ENCODE measurements around the gene TSPEAR. TPM values are rescaled to one million over a fixed set of nuclear protein-coding genes. Genes with fewer than 3 reads are reported as not detected.

The TSPEAR gene
- total RNA-seq, 6 experiments from 2014 or later, result not detected

DNA sequence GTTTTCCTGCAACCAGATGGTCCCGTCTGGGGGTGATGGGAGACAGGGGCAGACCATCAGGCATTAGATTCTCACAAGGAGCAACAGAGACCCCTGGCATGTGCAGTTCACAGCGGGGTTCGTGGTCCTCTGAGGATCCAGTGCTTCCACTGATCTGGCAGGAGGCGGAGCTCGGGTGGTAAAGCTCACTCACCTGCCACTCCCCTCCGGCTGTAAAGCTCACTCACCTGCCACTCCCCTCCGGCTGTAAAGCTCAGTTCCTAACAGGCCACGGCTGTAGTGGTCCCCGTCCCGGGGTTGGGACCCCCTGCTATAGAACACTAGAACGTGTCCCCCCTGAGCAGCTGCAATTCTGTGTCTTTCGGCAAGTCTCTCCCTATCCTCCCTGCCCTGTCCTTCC is 9.8 kb downstream of the TSPEAR start:
- intact Hi-C loops (cut with DNase I), result no loop called here
- no peaks in the 10 kb centered on the region for H3K4me1 ChIP-seq
- H3K4me3 ChIP-seq, result no peak overlapping the region
- ATAC-seq, result no peak
- H3K36me3 ChIP-seq, result no peaks in the 10 kb centered on the region
- DNase-seq, result no peak
- H3K9me3 ChIP-seq, result no peaks in the 10 kb centered on the region
- TF ChIP-seq, protein P1, sequence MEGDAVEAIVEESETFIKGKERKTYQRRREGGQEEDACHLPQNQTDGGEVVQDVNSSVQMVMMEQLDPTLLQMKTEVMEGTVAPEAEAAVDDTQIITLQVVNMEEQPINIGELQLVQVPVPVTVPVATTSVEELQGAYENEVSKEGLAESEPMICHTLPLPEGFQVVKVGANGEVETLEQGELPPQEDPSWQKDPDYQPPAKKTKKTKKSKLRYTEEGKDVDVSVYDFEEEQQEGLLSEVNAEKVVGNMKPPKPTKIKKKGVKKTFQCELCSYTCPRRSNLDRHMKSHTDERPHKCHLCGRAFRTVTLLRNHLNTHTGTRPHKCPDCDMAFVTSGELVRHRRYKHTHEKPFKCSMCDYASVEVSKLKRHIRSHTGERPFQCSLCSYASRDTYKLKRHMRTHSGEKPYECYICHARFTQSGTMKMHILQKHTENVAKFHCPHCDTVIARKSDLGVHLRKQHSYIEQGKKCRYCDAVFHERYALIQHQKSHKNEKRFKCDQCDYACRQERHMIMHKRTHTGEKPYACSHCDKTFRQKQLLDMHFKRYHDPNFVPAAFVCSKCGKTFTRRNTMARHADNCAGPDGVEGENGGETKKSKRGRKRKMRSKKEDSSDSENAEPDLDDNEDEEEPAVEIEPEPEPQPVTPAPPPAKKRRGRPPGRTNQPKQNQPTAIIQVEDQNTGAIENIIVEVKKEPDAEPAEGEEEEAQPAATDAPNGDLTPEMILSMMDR (IDR thresholded peaks at IDR 0.05), result no peak
- TF ChIP-seq POLR2A (IDR thresholded peaks at IDR 0.05), result no peak
- WGBS (ENCODE audit: insufficient coverage, low coverage, low lambda C conversion rate, missing lambda C conversion rate), result 29% methylated on average over 4 of the region's 12 CpGs
- peaks cover 0 to 12% of the 10 kb centered on the region in 2 donors for H3K27me3 ChIP-seq
- H3K27ac ChIP-seq, result no peak overlapping the region

DNA sequence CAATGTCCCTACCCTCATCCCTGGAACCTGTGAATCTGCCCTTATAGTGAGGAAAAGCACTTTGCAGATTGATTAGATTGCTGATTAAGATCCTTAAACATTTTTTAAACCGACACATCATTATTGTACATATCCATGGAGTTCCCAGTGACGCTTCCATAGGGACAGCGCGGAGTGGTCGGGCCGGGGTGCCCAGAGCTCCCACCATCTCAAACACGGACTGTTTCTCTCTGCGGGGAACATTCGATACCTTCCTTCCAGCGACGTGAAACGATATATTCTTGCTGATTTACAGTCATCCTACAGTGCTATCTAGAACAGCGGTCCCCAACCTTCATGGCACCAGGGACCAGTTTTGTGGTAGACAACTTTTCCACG is 10.4 kb downstream of the TSPEAR start:
- TF ChIP-seq POLR2A (IDR thresholded peaks at IDR 0.05), result no peak

DNA sequence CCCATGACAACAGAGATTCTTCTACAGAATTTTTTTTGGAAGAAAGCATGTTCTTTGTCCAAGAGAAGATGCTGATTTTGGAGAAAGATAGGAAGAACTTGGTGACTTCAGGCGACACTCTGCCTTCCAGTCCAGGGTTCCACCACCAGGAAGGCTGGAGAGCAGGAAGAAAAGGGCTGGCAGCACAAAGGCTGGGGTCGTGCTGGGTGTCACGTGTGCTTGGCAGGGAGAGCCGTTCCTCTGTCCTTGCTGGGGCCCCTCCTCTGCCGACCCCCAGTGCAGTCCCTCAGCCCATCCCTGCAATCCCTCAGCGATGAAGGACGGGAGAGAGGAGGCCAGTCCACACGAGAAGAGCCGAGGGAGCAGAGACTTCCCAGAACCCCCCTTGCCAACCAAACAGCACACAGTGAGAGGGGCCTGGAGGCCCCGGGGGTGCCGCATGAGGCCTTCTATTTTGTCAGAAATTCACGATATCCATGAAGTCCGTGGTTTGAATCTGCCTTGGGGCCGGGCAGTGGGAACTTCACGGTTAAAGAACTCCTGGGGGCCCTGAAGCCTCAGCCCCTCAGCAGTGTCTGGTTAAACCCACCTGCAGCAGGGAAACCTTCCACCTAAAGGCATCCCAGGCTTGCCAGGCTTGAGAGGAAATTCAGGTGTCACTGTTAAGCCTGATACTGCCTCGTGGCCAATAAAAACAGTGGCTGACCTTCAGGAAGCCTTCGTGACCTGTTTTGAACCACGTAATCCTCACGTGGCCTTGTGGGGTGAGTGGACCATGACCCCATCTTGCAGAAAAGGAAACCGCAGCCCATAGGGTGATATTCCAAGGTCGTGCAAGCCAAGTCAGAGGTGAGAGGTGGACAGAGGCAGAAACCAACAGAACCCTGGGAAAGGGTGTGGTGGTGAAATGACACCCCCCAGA is 11.0 kb downstream of the TSPEAR start:
- H3K27me3 ChIP-seq, result peaks cover 0 to 12% of the 10 kb centered on the region in 2 donors
- intact Hi-C loops (cut with DNase I), result no loop called here
- H3K36me3 ChIP-seq, result no peaks in the 10 kb centered on the region
- H3K4me3 ChIP-seq, result no peak overlapping the region
- DNase-seq (peak in 1 of 3 donors; percentile 24), ATAC-seq (peak in 1 of 4 donors; percentile 14)
- no peaks in the 10 kb centered on the region for H3K9me3 ChIP-seq
- WGBS (ENCODE audit: insufficient coverage, low coverage, low lambda C conversion rate, missing lambda C conversion rate), result 12% methylated on average over 10 of the region's 21 CpGs
- TF ChIP-seq, protein P1 (IDR thresholded peaks at IDR 0.05), result no peak
- no peak for TF ChIP-seq POLR2A (IDR thresholded peaks at IDR 0.05)
- H3K27ac ChIP-seq, result no peak overlapping the region
- H3K4me1 ChIP-seq, result no peaks in the 10 kb centered on the region

More for the DNA sequence above, 10.4 kb downstream of the TSPEAR start:
- Histone ChIP-seq H3K4me3 (no peak overlapping the region), H3K27ac (no peak overlapping the region), H3K36me3 (no peaks in the 10 kb centered on the region), H3K9me3 (no peaks in the 10 kb centered on the region), H3K4me1 (no peaks in the 10 kb centered on the region), H3K27me3 (peaks cover 0 to 12% of the 10 kb centered on the region in 2 donors)
- DNase-seq (no peak), ATAC-seq (no peak)
- intact Hi-C loops (cut with DNase I), result no loop called here
- 76% methylated on average over 8 of the region's 14 CpGs for WGBS (ENCODE audit: insufficient coverage, low coverage, low lambda C conversion rate, missing lambda C conversion rate)

DNA sequence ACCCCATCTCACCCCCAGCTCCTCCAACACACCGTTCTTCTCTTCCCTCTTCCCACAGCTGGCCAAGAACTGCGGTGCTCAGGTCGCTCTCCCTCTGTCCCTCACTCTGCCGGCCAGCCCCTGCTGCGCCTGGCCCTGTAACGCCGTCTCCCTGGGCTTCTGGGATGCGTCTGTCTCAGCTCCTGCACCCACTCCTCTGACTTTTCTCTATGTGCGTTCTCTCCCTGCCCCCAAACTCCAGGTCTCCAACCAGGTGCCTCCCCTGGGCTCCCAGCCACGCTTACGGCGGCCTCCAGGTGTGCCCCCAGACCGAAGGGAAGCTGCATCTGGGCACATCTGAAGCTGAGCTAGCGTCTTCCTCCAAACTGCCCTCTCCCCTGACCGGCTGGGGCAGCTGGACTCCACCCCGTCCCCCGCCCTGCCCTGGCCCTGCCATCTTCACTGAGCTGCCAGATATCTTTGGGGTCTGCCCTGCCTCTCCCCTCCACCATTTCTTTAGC is 11.8 kb downstream of the TSPEAR start:
- Histone ChIP-seq H3K4me3 (no peak overlapping the region), H3K27ac (no peak overlapping the region), H3K27me3 (peaks cover 0 to 12% of the 10 kb centered on the region in 2 donors), H3K9me3 (no peaks in the 10 kb centered on the region), H3K4me1 (no peaks in the 10 kb centered on the region), H3K36me3 (no peaks in the 10 kb centered on the region)
- 41% methylated on average over 15 of the region's 17 CpGs for WGBS (ENCODE audit: insufficient coverage, low coverage, low lambda C conversion rate, missing lambda C conversion rate)
- TF ChIP-seq, protein P1 (IDR thresholded peaks at IDR 0.05), result no peak
- TF ChIP-seq POLR2A (IDR thresholded peaks at IDR 0.05), result no peak
- ATAC-seq (no peak), DNase-seq (peak in 1 of 3 donors; percentile 24)
- intact Hi-C loops (cut with DNase I), result no loop called here

Data from right lobe of liver (tissue), 6 donors.